ENCODE results near the gene IFRD2.
"Not testable (repeated sequence)": the region's sequence is repeated elsewhere in the genome, so short reads cannot be mapped to it uniquely, and the experiment has no call there.

The IFRD2 gene

GRCh38 chr3:50324351-50325112 lies 32.3 kb upstream of the IFRD2 start:
- DNase-seq: peak in 33 of 51 donors; percentile 11 to 72 (median 49)

- DNase-seq: peak in 1 of 51 donors; percentile 10
Measured at GRCh38 chr3:50323614-50324199, 31.5 kb upstream of the IFRD2 start.

GRCh38 chr3:50323092-50323600 lies 30.9 kb upstream of the IFRD2 start:
- DNase-seq: peak in 4 of 51 donors; percentile 16 to 33 (median 20)

- DNase-seq: no peak
Measured at GRCh38 chr3:50322386-50323091, 30.3 kb upstream of the IFRD2 start, which contains the start of gene HYAL2. TSS of gene HYAL2 (minus strand) at chr3:50322745. CDS start at chr3:50320489, 2,256 bp downstream.

- DNase-seq: no peak
Measured at GRCh38 chr3:50322115-50322385, 29.8 kb upstream of the IFRD2 start.

GRCh38 chr3:50321336-50322114 lies 29.3 kb upstream of the IFRD2 start:
- DNase-seq: peak; percentile 71 to 98 (median 89)

GRCh38 chr3:50320853-50321335 lies 28.7 kb upstream of the IFRD2 start:
- DNase-seq: peak in 49 of 51 donors; percentile 59 to 95 (median 87)

- DNase-seq: no peak
Measured at GRCh38 chr3:50319894-50320625, 27.8 kb upstream of the IFRD2 start.

- no peak for DNase-seq
Measured at GRCh38 chr3:50319181-50319893, 27.1 kb upstream of the IFRD2 start.

GRCh38 chr3:50318615-50319014 lies 26.4 kb upstream of the IFRD2 start:
- no peak for DNase-seq

GRCh38 chr3:50318163-50318562 lies 25.9 kb upstream of the IFRD2 start:
- DNase-seq: no peak

- DNase-seq: no peak
Measured at GRCh38 chr3:50317300-50317699, 25.1 kb upstream of the IFRD2 start.

GRCh38 chr3:50316657-50317242 lies 24.5 kb upstream of the IFRD2 start:
- DNase-seq: peak in 2 of 51 donors; percentile 12 to 22

GRCh38 chr3:50314816-50315215 lies 22.6 kb upstream of the IFRD2 start:
- no peak for DNase-seq

GRCh38 chr3:50314342-50314741 lies 22.1 kb upstream of the IFRD2 start:
- no peak for DNase-seq

GRCh38 chr3:50312041-50312440 lies 19.8 kb upstream of the IFRD2 start:
- DNase-seq: not testable (repeated sequence)

GRCh38 chr3:50304601-50305000 lies 12.4 kb upstream of the IFRD2 start:
- DNase-seq: no peak

- DNase-seq: peak in 1 of 51 donors; percentile 29
Measured at GRCh38 chr3:50303013-50303815, 11.0 kb upstream of the IFRD2 start, which contains the start of gene HYAL1. TSS of gene HYAL1 (minus strand) at chr3:50303574. CDS start at chr3:50302956, 618 bp downstream.
